Stimulated activated CD4-positive, alpha-beta T cell treated with anti-CD3 and anti-CD28 coated beads, Interleukin-12 subunit alpha, Interleukin-12 subunit beta, amount 100 ng/mL, for 48 hours (primary cell): ENCODE measurements around the gene WDR1.

Experiments used
- DNase-seq, 3 donors: peaks; one replicate each; pipeline ENCODE4 v3.0.0-alpha.2; 2020; ENCODE audit warnings: low read depth in 2 of 3, low spot score in 1 of 3

Gene WDR1

GRCh38 chr4:10086506-10087120 lies 30.0 kb downstream of the WDR1 start:
- DNase-seq, result no peak

GRCh38 chr4:10085828-10086505 lies 30.6 kb downstream of the WDR1 start:
- no peak for DNase-seq

- no peak for DNase-seq
Measured at GRCh38 chr4:10085386-10085785, 31.2 kb downstream of the WDR1 start.

- no peak for DNase-seq
Measured at GRCh38 chr4:10084651-10085358, 31.8 kb downstream of the WDR1 start.

GRCh38 chr4:10083861-10084641 lies 32.5 kb downstream of the WDR1 start:
- no peak for DNase-seq

GRCh38 chr4:10083331-10083771 lies 33.2 kb downstream of the WDR1 start:
- DNase-seq, result no peak

- no peak for DNase-seq
Measured at GRCh38 chr4:10082459-10083272, 33.9 kb downstream of the WDR1 start.

GRCh38 chr4:10082047-10082446 lies 34.6 kb downstream of the WDR1 start:
- DNase-seq, result no peak

GRCh38 chr4:10081218-10081606 lies 35.4 kb downstream of the WDR1 start:
- no peak for DNase-seq

GRCh38 chr4:10080589-10081217 lies 35.9 kb downstream of the WDR1 start:
- DNase-seq, result no peak

GRCh38 chr4:10079912-10080588 lies 36.5 kb downstream of the WDR1 start:
- no peak for DNase-seq

- DNase-seq, result no peak
Measured at GRCh38 chr4:10079256-10079655, 37.3 kb downstream of the WDR1 start.

GRCh38 chr4:10078481-10079233 lies 37.9 kb downstream of the WDR1 start:
- DNase-seq, result no peak

GRCh38 chr4:10077483-10078335 lies 38.9 kb downstream of the WDR1 start:
- DNase-seq, result no peak

- no peak for DNase-seq
Measured at GRCh38 chr4:10077076-10077475, 39.5 kb downstream of the WDR1 start.

- DNase-seq, result no peak
Measured at GRCh38 chr4:10075953-10076391, 40.6 kb downstream of the WDR1 start.

- DNase-seq, result no peak
Measured at GRCh38 chr4:10075158-10075863, 41.3 kb downstream of the WDR1 start.
